Gastroesophageal sphincter (tissue), 3 donors: ENCODE measurements around the gene SCUBE3.

Experiments
- CTCF ChIP-seq, 4 experiments: fragments of 200-600 bp in 2 of 4; fragments of 450-650 bp in 2 of 4; sonication (generic) in 1 of 4; IDR thresholded peaks; one replicate each; pipeline ENCODE4 v1.5.1; 2017 to 2019; ENCODE audit warnings: antibody characterized with exemption in 4 of 4, mild to moderate bottlenecking in 2 of 4, moderate library complexity in 2 of 4
- POLR2A ChIP-seq, 2 donors: fragments of 450-650 bp; IDR thresholded peaks; one replicate each; pipeline ENCODE4 v1.6.1; 2017; ENCODE audit warnings: antibody characterized with exemption in 2 of 2, mild to moderate bottlenecking in 2 of 2, moderate library complexity in 1 of 2

GRCh38 chr6:35240838-35241801 lies 27.4 kb downstream of the SCUBE3 start:
- TF ChIP-seq CTCF (IDR thresholded peaks at IDR 0.05) (peak; percentile 88 to 98 (median 93)), POLR2A (IDR thresholded peaks at IDR 0.05) (no peak)
